GM18858 (cell line): Measurements from ENCODE around the gene ZNF880.
A peak's percentile ranks its signal among the peaks of the same experiment; 100 is the strongest.
"Not testable (repeated sequence)": the region's sequence is repeated elsewhere in the genome, so short reads cannot be mapped to it uniquely, and the experiment has no call there.

ENCODE experiments used
- ATAC-seq: cut with Tn5 transposase; IDR thresholded peaks from one replicate; pipeline ENCODE4 v1.9.1; 2021; ENCODE audit not compliant: unreplicated experiment

The ZNF880 gene

GRCh38 chr19:52369559-52370340, at the start of gene ZNF880:
ZNF880 (plus strand) TSS chr19:52369923; CDS start chr19:52369966, 43 bp downstream.
- ATAC-seq, result peak; percentile 58

GRCh38 chr19:52322429-52322828, 47.3 kb upstream of the ZNF880 start:
- no peak for ATAC-seq

- ATAC-seq, result no peak
Observed at GRCh38 chr19:52331757-52332156, 38.0 kb upstream of the ZNF880 start.

GRCh38 chr19:52335768-52336116, 34.0 kb upstream of the ZNF880 start:
- no peak for ATAC-seq

- ATAC-seq, result no peak
Observed at GRCh38 chr19:52336117-52336790, 33.5 kb upstream of the ZNF880 start, which contains the start of gene ZNF610. ZNF610 (plus strand) TSS chr19:52336243; CDS start chr19:52349173, 12,930 bp downstream.

- no peak for ATAC-seq
Observed at GRCh38 chr19:52336791-52337381, 32.8 kb upstream of the ZNF880 start.

- not testable (repeated sequence) for ATAC-seq
Observed at GRCh38 chr19:52339022-52339421, 30.7 kb upstream of the ZNF880 start.

GRCh38 chr19:52343548-52343947, 26.2 kb upstream of the ZNF880 start:
- ATAC-seq, result no peak

GRCh38 chr19:52345162-52345561, 24.6 kb upstream of the ZNF880 start:
- ATAC-seq, result no peak

GRCh38 chr19:52351512-52351911, 18.2 kb upstream of the ZNF880 start:
- no peak for ATAC-seq

GRCh38 chr19:52366414-52366824, 3.3 kb upstream of the ZNF880 start:
- no peak for ATAC-seq

GRCh38 chr19:52370341-52370710, 603 bp downstream of the ZNF880 start:
- ATAC-seq, result no peak

GRCh38 chr19:52391135-52391534, 21.4 kb downstream of the ZNF880 start:
- ATAC-seq, result no peak

- no peak for ATAC-seq
Observed at GRCh38 chr19:52397310-52398080, 27.8 kb downstream of the ZNF880 start, which contains the start of gene ZNF528. ZNF528 (plus strand) TSS chr19:52397849; CDS start chr19:52402014, 4,165 bp downstream.

- no peak for ATAC-seq
Observed at GRCh38 chr19:52398081-52398441, 28.3 kb downstream of the ZNF880 start.

GRCh38 chr19:52410276-52410675, 40.6 kb downstream of the ZNF880 start:
- no peak for ATAC-seq

GRCh38 chr19:52415711-52416110, 46.0 kb downstream of the ZNF880 start:
- no peak for ATAC-seq

- no peak for ATAC-seq
Observed at GRCh38 chr19:52428937-52429336, 59.2 kb downstream of the ZNF880 start, which contains the start of gene ZNF534. ZNF534 (plus strand) TSS chr19:52429148; CDS start chr19:52431475, 2,327 bp downstream.
